NCI-H526 treated with DMSO at 0.1 percent for 48 hours (cell line): ENCODE measurements around the gene AFM.
"Not testable (repeated sequence)": the region's sequence is repeated elsewhere in the genome, so short reads cannot be mapped to it uniquely, and the experiment has no call there.

Experiments used
- DNase-seq: peaks from one replicate; lab custom pipeline; 2025; lab: John Stamatoyannopoulos, UW

The AFM gene

GRCh38 chr4:73508651-73509050, 27.1 kb downstream of the AFM start:
- no peak for DNase-seq

GRCh38 chr4:73518340-73518739, 36.8 kb downstream of the AFM start:
- DNase-seq: no peak

- DNase-seq: peak; percentile 79
These were observed 39.3 kb downstream of the AFM start for GRCh38 chr4:73520821-73521220.

- no peak for DNase-seq
These were observed 41.6 kb downstream of the AFM start for GRCh38 chr4:73523126-73523525.

- DNase-seq: no peak
These were observed 44.1 kb downstream of the AFM start for GRCh38 chr4:73525611-73526010.

GRCh38 chr4:73527196-73527595, 45.7 kb downstream of the AFM start:
- no peak for DNase-seq

- no peak for DNase-seq
These were observed 46.6 kb downstream of the AFM start for GRCh38 chr4:73528171-73528570.

- DNase-seq: no peak
These were observed 52.2 kb downstream of the AFM start for GRCh38 chr4:73533515-73534422.

- DNase-seq: no peak
These were observed 56.6 kb downstream of the AFM start for GRCh38 chr4:73538162-73538561.

GRCh38 chr4:73539386-73539785, 57.8 kb downstream of the AFM start:
- no peak for DNase-seq

- no peak for DNase-seq
These were observed 59.3 kb downstream of the AFM start for GRCh38 chr4:73540826-73541225.

- no peak for DNase-seq
These were observed 59.7 kb downstream of the AFM start for GRCh38 chr4:73541251-73541650.

GRCh38 chr4:73544620-73545019, 63.1 kb downstream of the AFM start:
- DNase-seq: no peak

GRCh38 chr4:73550865-73551264, 69.3 kb downstream of the AFM start:
- not testable (repeated sequence) for DNase-seq
